Measurements from ENCODE around the gene GNA15.
"Not testable (repeated sequence)": the region's sequence is repeated elsewhere in the genome, so short reads cannot be mapped to it uniquely, and the experiment has no call there.

GNA15 gene

DNA sequence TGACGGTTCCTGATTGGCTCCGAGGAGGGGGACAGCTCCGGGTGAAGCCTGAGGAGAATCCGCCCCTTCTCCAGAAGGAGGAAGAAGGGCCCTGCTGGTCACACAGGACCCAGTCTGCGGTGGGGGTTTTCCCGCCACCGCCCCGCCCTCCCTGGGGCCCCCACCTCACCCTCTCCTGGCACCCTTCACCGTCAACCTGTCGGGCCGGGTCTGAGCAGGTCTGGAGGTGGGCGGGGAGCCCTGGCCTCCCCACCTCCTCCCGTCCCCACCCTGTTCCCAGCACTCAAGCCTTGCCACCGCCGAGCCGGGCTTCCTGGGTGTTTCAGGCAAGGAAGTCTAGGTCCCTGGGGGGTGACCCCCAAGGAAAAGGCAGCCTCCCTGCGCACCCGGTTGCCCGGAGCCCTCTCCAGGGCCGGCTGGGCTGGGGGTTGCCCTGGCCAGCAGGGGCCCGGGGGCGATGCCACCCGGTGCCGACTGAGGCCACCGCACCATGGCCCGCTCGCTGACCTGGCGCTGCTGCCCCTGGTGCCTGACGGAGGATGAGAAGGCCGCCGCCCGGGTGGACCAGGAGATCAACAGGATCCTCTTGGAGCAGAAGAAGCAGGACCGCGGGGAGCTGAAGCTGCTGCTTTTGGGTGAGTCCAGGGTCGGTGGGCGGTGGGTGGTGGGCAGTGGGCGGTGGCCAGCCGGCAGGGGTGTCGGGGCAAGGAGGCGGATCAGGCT lies at the start of gene GNA15:
TSS of gene GNA15 (plus strand) at position 73 of the 723 bp plus-strand sequence. CDS start at position 491, 418 bp downstream.
- DNase-seq (ENCODE audit: insufficient read length, low spot score): no peak
- no peak for FAIRE-seq

- DNase-seq (ENCODE audit: insufficient read length, low spot score): no peak
- FAIRE-seq: no peak
Observed at GRCh38 chr19:3087769-3088168, 48.1 kb upstream of the GNA15 start.

GRCh38 chr19:3089299-3089855 lies 46.5 kb upstream of the GNA15 start:
- not testable (repeated sequence) for FAIRE-seq

GRCh38 chr19:3094601-3095440 lies 41.0 kb upstream of the GNA15 start:
- FAIRE-seq (no peak), DNase-seq (ENCODE audit: insufficient read length, low spot score) (no peak)

More at GRCh38 chr19:3089299-3089855, 46.5 kb upstream of the GNA15 start:
- not testable (repeated sequence) for DNase-seq (ENCODE audit: insufficient read length, low spot score)

- DNase-seq (ENCODE audit: insufficient read length, low spot score): no peak
Observed at GRCh38 chr19:3095441-3096191, 40.2 kb upstream of the GNA15 start.

GRCh38 chr19:3096267-3096901 lies 39.4 kb upstream of the GNA15 start:
- no peak for DNase-seq (ENCODE audit: insufficient read length, low spot score)
- FAIRE-seq: no peak

More at GRCh38 chr19:3095441-3096191, 40.2 kb upstream of the GNA15 start:
- FAIRE-seq: no peak

GRCh38 chr19:3096902-3097326 lies 38.9 kb upstream of the GNA15 start:
- no peak for DNase-seq (ENCODE audit: insufficient read length, low spot score)
- FAIRE-seq: no peak

DNA sequence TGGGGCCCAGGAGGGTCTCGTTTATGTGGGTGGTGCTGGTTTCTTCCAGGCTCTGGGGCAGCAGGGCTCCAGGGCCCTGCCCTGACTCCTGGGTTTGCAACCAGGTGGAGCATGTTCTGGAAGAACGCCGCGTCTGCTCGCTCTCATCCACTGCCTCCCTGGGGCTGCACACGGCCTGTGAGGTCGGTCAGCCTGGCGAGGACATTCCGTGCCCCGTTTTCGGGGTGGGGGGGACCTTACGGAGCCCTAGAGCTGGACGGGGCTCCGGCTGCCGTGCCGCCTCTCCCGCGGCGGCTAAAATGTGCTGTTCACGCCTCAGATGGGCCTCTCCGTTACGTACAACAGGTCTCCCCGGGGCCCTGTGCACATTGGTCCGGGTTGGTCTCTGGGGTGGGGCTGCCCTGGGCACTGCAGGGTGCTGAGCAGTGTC lies 38.4 kb upstream of the GNA15 start:
- DNase-seq (ENCODE audit: insufficient read length, low spot score) (no peak), FAIRE-seq (no peak)

GRCh38 chr19:3098141-3098514 lies 37.7 kb upstream of the GNA15 start:
- no peak for FAIRE-seq
- DNase-seq (ENCODE audit: insufficient read length, low spot score): no peak

GRCh38 chr19:3098515-3099346 lies 37.1 kb upstream of the GNA15 start:
- DNase-seq (ENCODE audit: insufficient read length, low spot score) (no peak), FAIRE-seq (no peak)

- DNase-seq (ENCODE audit: insufficient read length, low spot score) (no peak), FAIRE-seq (no peak)
Observed at GRCh38 chr19:3099347-3100145, 36.3 kb upstream of the GNA15 start.

DNA sequence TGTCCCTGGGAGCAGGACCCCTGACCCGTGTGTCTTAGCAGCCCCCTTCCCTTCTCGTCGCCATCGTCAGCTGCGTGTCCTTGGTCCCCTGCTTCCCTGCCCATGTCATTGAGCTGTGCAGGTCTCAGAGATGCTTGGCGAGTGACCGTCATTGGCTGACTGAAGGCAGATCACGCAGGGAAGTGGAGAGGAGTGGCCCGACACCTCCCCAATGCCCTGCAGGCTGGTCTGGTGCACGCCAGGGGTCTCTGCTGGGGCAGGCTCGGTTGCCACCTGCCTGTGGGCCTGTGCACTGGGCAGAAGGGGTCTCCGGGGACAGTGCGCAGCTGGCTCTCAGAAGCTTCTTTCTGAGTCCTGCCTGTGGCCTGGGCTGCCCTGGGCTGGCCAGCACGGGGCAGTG lies 35.5 kb upstream of the GNA15 start:
- FAIRE-seq: no peak
- no peak for DNase-seq (ENCODE audit: insufficient read length, low spot score)

DNA sequence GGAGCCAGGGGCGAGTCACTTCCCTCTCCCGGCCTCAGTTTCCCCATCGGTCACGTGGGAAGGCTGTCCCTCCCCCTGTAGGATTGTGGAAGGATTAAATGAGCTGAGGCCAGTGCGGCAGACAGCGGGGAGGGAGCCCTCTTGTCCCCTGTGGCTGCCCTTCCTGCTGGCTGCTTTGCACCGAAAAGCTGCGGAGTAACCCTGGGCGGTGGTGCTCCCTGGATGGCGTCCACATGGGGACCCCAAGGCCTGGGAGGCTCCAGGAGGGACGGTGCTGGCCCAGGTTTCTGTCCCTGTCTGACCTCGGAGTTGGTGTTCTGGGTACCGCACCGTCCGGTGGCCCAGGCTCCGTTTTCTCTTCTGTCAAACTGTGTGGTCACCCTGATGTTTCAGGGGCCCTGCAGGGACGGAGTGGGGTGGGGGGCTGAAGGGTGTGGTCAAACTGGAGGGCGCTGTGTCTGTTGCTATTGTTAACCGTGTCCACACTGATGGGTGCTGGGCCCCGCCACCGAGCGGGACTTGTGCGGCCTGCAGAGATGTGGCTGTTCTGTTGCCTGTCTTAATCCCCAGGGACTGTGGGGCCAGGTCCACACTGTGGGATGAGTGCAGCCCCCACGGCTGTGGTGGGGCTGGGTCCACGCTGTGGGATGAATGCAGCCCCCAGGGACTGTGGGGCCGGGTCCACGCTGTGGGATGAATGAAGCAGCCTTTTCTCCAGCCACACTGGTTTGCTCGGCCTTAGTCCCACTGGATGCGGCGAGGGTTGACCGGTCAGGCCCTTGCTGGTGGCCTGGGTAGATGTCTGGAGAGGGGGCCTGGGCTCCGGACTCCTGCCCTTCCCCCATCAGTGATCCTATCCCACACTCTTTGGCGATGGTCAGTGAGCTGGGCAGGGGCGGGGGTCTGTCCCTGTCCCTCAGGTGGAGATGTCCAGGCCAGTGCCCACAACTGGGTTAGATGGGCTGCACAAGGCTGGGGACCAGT lies 34.8 kb upstream of the GNA15 start:
- no peak for FAIRE-seq

DNA sequence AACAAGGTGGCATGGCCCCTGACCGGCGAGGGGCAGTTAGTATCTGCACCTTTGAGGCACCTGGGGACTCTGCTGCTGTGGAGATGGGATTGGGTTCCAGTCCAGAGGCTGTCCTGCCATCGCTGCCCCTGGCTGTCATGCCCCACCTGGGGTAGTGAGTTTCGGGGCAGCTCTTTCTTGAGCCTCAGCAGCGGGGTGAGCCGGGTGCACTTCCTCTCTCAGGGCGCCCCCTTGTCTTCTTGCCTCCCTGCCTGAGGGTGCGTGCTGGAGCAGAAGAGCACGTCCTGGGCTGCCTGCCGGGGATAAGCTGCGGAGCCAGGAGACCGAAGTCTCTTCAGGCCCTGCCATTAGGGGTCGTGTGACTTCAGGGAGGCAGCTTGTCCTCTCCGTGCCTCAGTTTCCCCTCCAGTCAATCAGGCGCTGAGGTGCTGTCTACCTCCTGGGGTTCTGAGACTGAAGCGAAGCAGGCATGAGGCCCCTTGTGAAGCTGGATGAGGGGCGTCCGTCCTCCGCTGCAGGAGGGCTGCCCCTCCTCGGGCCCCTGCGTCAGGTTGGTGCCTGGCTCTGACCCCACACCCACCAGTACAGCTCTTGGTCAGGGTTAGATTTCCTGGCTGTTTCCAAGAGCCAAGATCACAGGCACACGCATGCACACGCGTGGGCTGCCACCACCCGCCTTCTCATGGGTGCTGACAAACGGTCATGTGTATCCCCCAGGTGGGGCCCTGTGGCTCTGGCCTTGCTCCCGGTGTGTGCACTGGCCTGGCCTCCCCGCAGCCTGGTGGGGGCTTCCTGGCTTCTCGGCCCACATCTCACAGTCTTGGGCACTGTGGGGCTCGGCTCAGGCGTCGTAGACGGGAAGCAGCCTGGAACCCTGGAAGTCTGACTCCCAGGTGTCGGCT lies 33.3 kb upstream of the GNA15 start:
- FAIRE-seq: no peak
- DNase-seq (ENCODE audit: insufficient read length, low spot score): no peak

More for the DNA sequence above, 34.8 kb upstream of the GNA15 start:
- no peak for DNase-seq (ENCODE audit: insufficient read length, low spot score)

DNA sequence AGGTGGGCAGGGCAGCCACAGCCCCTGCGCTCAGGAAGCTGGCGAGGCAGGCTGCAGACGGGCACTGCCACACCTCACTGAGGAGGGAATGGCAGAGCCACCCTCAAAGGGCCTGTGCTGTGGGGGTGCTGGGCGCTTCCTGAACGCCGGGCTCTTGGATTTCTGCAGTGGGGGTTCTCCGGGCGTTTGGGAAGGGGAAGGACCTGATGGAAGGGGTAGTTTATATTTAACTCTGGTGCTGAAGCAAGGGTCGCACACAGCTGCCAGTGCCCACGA lies 31.2 kb upstream of the GNA15 start:
- FAIRE-seq: no peak

GRCh38 chr19:3105641-3106508 lies 30.0 kb upstream of the GNA15 start:
- no peak for FAIRE-seq

More for the DNA sequence above, 31.2 kb upstream of the GNA15 start:
- no peak for DNase-seq (ENCODE audit: insufficient read length, low spot score)

More at GRCh38 chr19:3105641-3106508, 30.0 kb upstream of the GNA15 start:
- DNase-seq (ENCODE audit: insufficient read length, low spot score): no peak

Data from HTR-8/SVneo (cell line).